Measurements from ENCODE around the gene TM4SF4.

The TM4SF4 gene

GRCh38 chr3:149468504-149469212 is 5.8 kb upstream of the TM4SF4 start:
- Histone ChIP-seq H3K36me3 (ENCODE audit: insufficient read depth, low read length) (no peaks in the 10 kb centered on the region), H3K27me3 (ENCODE audit: insufficient read depth, low read length, poor library complexity, severe bottlenecking) (no peaks in the 10 kb centered on the region), H3K79me2 (ENCODE audit: insufficient read depth, low read length) (no peaks in the 10 kb centered on the region), H3F3A (ENCODE audit: low read depth) (no peaks in the 10 kb centered on the region), H3K4me1 (ENCODE audit: insufficient read depth, low read length, poor library complexity, severe bottlenecking) (peaks cover 7% of the 10 kb centered on the region), H4K20me1 (ENCODE audit: insufficient read depth, low read length, poor library complexity, severe bottlenecking) (no peaks in the 10 kb centered on the region), H3K9me2 (replicated peaks; ENCODE audit: low read depth, low read length) (no peaks in the 10 kb centered on the region), H3K9me3 (ENCODE audit: insufficient read depth, low read depth, low read length) (no peaks in the 10 kb centered on the region), H2AFZ (ENCODE audit: low read length) (no peak overlapping the region), H3K9ac (ENCODE audit: low read depth, low read length, poor library complexity, severe bottlenecking) (no peak overlapping the region), H3K4me3 (ENCODE audit: low read length, poor library complexity, severe bottlenecking) (no peak overlapping the region), H3K4me2 (ENCODE audit: low read depth, low read length, poor library complexity, severe bottlenecking) (no peak overlapping the region)
- TF ChIP-seq CTCF (conservative IDR thresholded peaks at IDR 0.05; ENCODE audit: low read length) (no peak), EZH2phosphoT487 (IDR thresholded peaks at IDR 0.05; ENCODE audit: borderline replicate concordance) (no peak)

GRCh38 chr3:149470381-149470780 is 4.1 kb upstream of the TM4SF4 start:
- no peaks in the 10 kb centered on the region for H3K36me3 ChIP-seq (ENCODE audit: insufficient read depth, low read length)
- no peaks in the 10 kb centered on the region for H3K27me3 ChIP-seq (ENCODE audit: insufficient read depth, low read length, poor library complexity, severe bottlenecking)
- H3K79me2 ChIP-seq (ENCODE audit: insufficient read depth, low read length), result no peaks in the 10 kb centered on the region
- no peaks in the 10 kb centered on the region for H4K20me1 ChIP-seq (ENCODE audit: insufficient read depth, low read length, poor library complexity, severe bottlenecking)
- no peaks in the 10 kb centered on the region for H3F3A ChIP-seq (ENCODE audit: low read depth)
- no peak overlapping the region for H3K4me3 ChIP-seq (ENCODE audit: low read length, poor library complexity, severe bottlenecking)
- peak overlapping the region; percentile 76; the same call in 1 of the 2 replicates for H2AFZ ChIP-seq (ENCODE audit: low read length)
- H3K9ac ChIP-seq (ENCODE audit: low read depth, low read length, poor library complexity, severe bottlenecking), result no peak overlapping the region
- peaks cover 7% of the 10 kb centered on the region for H3K4me1 ChIP-seq (ENCODE audit: insufficient read depth, low read length, poor library complexity, severe bottlenecking)
- TF ChIP-seq EZH2phosphoT487 (IDR thresholded peaks at IDR 0.05; ENCODE audit: borderline replicate concordance) (no peak), CTCF (conservative IDR thresholded peaks at IDR 0.05; ENCODE audit: low read length) (no peak)
- no peak overlapping the region for H3K4me2 ChIP-seq (ENCODE audit: low read depth, low read length, poor library complexity, severe bottlenecking)
- H3K9me3 ChIP-seq (ENCODE audit: insufficient read depth, low read depth, low read length), result no peaks in the 10 kb centered on the region
- no peaks in the 10 kb centered on the region for H3K9me2 ChIP-seq (replicated peaks; ENCODE audit: low read depth, low read length)

- H3K79me2 ChIP-seq (ENCODE audit: insufficient read depth, low read length), result no peaks in the 10 kb centered on the region
- peaks cover 7% of the 10 kb centered on the region for H3K4me1 ChIP-seq (ENCODE audit: insufficient read depth, low read length, poor library complexity, severe bottlenecking)
- TF ChIP-seq EZH2phosphoT487 (IDR thresholded peaks at IDR 0.05; ENCODE audit: borderline replicate concordance) (no peak), CTCF (conservative IDR thresholded peaks at IDR 0.05; ENCODE audit: low read length) (no peak)
- peak overlapping the region; percentile 76; the same call in 1 of the 2 replicates for H2AFZ ChIP-seq (ENCODE audit: low read length)
- no peaks in the 10 kb centered on the region for H3K36me3 ChIP-seq (ENCODE audit: insufficient read depth, low read length)
- H3K9ac ChIP-seq (ENCODE audit: low read depth, low read length, poor library complexity, severe bottlenecking), result no peak overlapping the region
- no peaks in the 10 kb centered on the region for H4K20me1 ChIP-seq (ENCODE audit: insufficient read depth, low read length, poor library complexity, severe bottlenecking)
- no peaks in the 10 kb centered on the region for H3K27me3 ChIP-seq (ENCODE audit: insufficient read depth, low read length, poor library complexity, severe bottlenecking)
- H3K9me2 ChIP-seq (replicated peaks; ENCODE audit: low read depth, low read length), result no peaks in the 10 kb centered on the region
- no peak overlapping the region for H3K4me3 ChIP-seq (ENCODE audit: low read length, poor library complexity, severe bottlenecking)
- H3K4me2 ChIP-seq (ENCODE audit: low read depth, low read length, poor library complexity, severe bottlenecking), result no peak overlapping the region
- H3K9me3 ChIP-seq (ENCODE audit: insufficient read depth, low read depth, low read length), result no peaks in the 10 kb centered on the region
- no peaks in the 10 kb centered on the region for H3F3A ChIP-seq (ENCODE audit: low read depth)
Measured at GRCh38 chr3:149472030-149472797, 2.3 kb upstream of the TM4SF4 start.

Measured in Loucy (cell line).